SK-N-SH (cell line): ENCODE measurements around the gene AKAP6. TPM values are rescaled to one million over a fixed set of nuclear protein-coding genes. Genes with fewer than 3 reads are reported as not detected.

Source experiments
- CTCF ChIA-PET: fragments of 300-600, 350-600 bp; formaldehyde crosslinking; extraction: SDS; loops from one replicate; lab custom pipeline; 2021; lab: Yijun Ruan, JAX
- POLR2A ChIA-PET: fragments of 350-600 bp; sonication (Branson Sonifier 250); formaldehyde crosslinking; extraction: SDS; loops from one replicate; lab custom pipeline; 2020; ENCODE audit warnings: antibody characterized with exemption, inconsistent platforms; lab: Yijun Ruan, JAX
- DNase-seq: peaks from one replicate; pipeline ENCODE4 v3.0.0; 2012
- H2AFZ ChIP-seq: fragments of 200-600 bp; sonication (generic); 2 replicates; pipeline ENCODE4 v1.8.1; 2016; ENCODE audit warnings: antibody characterized with exemption, mild to moderate bottlenecking, low read depth
- H3F3A ChIP-seq: fragments of 200-600 bp; sonication (generic); replicated peaks from 2 replicates; pipeline ENCODE3; 2016; ENCODE audit warnings: antibody characterized with exemption, mild to moderate bottlenecking; ENCODE audit not compliant: insufficient read depth
- H3K27ac ChIP-seq, 2 experiments: fragments of 200-500 bp in 1 of 2; fragments of 200-600 bp in 1 of 2; sonication (Bioruptor generic) in 1 of 2; sonication (generic), shearing (Covaris generic) in 1 of 2; 2 replicates each; pipeline versions ENCODE4 v1.5.1 to v1.6.1; 2014 to 2016; ENCODE audit warnings: low read depth in 2 of 2, inconsistent platforms in 1 of 2, low read length in 1 of 2, mild to moderate bottlenecking in 1 of 2, mixed read lengths in 1 of 2
- H3K27me3 ChIP-seq: fragments of 200-600 bp; sonication (generic), shearing (Covaris generic); 2 replicates; pipeline ENCODE4 v1.6.1; 2016; ENCODE audit warnings: mixed run types; ENCODE audit not compliant: insufficient read depth
- H3K36me3 ChIP-seq, 2 experiments: fragments of 200-500 bp in 1 of 2; fragments of 200-600 bp in 1 of 2; sonication (Bioruptor generic) in 1 of 2; sonication (generic) in 1 of 2; replicated peaks in 1 of 2; 2 replicates each; pipeline versions ENCODE3 to v1.5.1; 2014 to 2016; ENCODE audit warnings: low read length in 1 of 2, mild to moderate bottlenecking in 1 of 2; ENCODE audit not compliant: insufficient read depth in 2 of 2, control insufficient read depth in 1 of 2
- H3K4me1 ChIP-seq, 2 experiments: fragments of 200-500 bp in 1 of 2; fragments of 200-600 bp in 1 of 2; sonication (Bioruptor generic) in 1 of 2; sonication (generic), shearing (Covaris generic) in 1 of 2; 2 replicates each; pipeline versions ENCODE4 v1.5.1 to v1.6.1; 2014 to 2016; ENCODE audit warnings: low read depth in 1 of 2, low read length in 1 of 2, mixed run types in 1 of 2; ENCODE audit not compliant: insufficient read depth in 2 of 2, control insufficient read depth in 1 of 2
- H3K4me2 ChIP-seq: fragments of 200-600 bp; sonication (generic), shearing (Covaris generic); 2 replicates; pipeline ENCODE4 v1.6.1; 2017; ENCODE audit warnings: mixed run types
- H3K4me3 ChIP-seq, 2 experiments: fragments of 200-500 bp in 1 of 2; fragments of 200-600 bp in 1 of 2; sonication (Bioruptor generic) in 1 of 2; sonication (generic), shearing (Covaris generic) in 1 of 2; 2 replicates each; pipeline versions ENCODE4 v1.5.1 to v1.8.1; 2014 to 2016; ENCODE audit warnings: low read depth in 2 of 2, inconsistent platforms in 1 of 2, low read length in 1 of 2, mild to moderate bottlenecking in 1 of 2, mixed read lengths in 1 of 2, moderate library complexity in 1 of 2
- H3K79me2 ChIP-seq: fragments of 200-600 bp; sonication (generic); 2 replicates; pipeline ENCODE4 v1.8.1; 2017; ENCODE audit warnings: mild to moderate bottlenecking; ENCODE audit not compliant: insufficient read depth
- H3K9ac ChIP-seq: fragments of 200-600 bp; sonication (generic); 2 replicates; pipeline ENCODE4 v1.6.1; 2017; ENCODE audit warnings: mixed run types
- H3K9me2 ChIP-seq: fragments of 200-600 bp; sonication (generic); 2 replicates; pipeline ENCODE4 v1.6.1; 2017; ENCODE audit warnings: mixed run types
- H3K9me3 ChIP-seq: fragments of 200-600 bp; sonication (generic); 2 replicates; pipeline ENCODE4 v1.6.1; 2017; ENCODE audit warnings: mixed run types, mild to moderate bottlenecking, moderate library complexity
- H4K20me1 ChIP-seq: fragments of 200-600 bp; sonication (generic); 2 replicates; pipeline ENCODE4 v1.6.1; 2017; ENCODE audit warnings: mild to moderate bottlenecking, mixed run types; ENCODE audit not compliant: insufficient read depth
- CTCF ChIP-seq: fragments of 200-600 bp; sonication (generic); IDR thresholded peaks from 2 replicates; pipeline ENCODE4 v1.6.1; 2017; ENCODE audit warnings: antibody characterized with exemption, mild to moderate bottlenecking, moderate library complexity
- ELF1 ChIP-seq: IDR thresholded peaks from 2 replicates; pipeline ENCODE4 v1.4.0; 2012
- EP300 ChIP-seq, 2 experiments: IDR thresholded peaks; 2 replicates each; pipeline versions ENCODE4 v1.4.0 to v1.6.1; 2012; ENCODE audit warnings: borderline replicate concordance in 1 of 2, low read depth in 1 of 2, low read length in 1 of 2
- FOXM1 ChIP-seq: IDR thresholded peaks from 2 replicates; pipeline ENCODE4 v1.4.0; 2012; ENCODE audit warnings: low read depth, mild to moderate bottlenecking
- GABPA ChIP-seq: IDR thresholded peaks from 2 replicates; pipeline ENCODE4 v1.4.0; 2012; ENCODE audit warnings: low read depth, mild to moderate bottlenecking
- GATA2 ChIP-seq: sonication (generic); formaldehyde crosslinking; IDR thresholded peaks from 2 replicates; pipeline ENCODE4 v1.5.0; 2020; ENCODE audit warnings: mild to moderate bottlenecking, missing genetic modification reagents
- IRF3 ChIP-seq: fragments of 150-350 bp; IDR thresholded peaks from 2 replicates; pipeline ENCODE4 v1.6.1; 2016; ENCODE audit warnings: mild to moderate bottlenecking, low read depth, low read length
- MAX ChIP-seq: IDR thresholded peaks from 2 replicates; pipeline ENCODE4 v1.4.0; 2012; ENCODE audit warnings: low read depth
- NRF1 ChIP-seq: IDR thresholded peaks from 2 replicates; pipeline ENCODE4 v1.6.1; 2012; ENCODE audit warnings: low read depth, mild to moderate bottlenecking, low read length
- POLR2AphosphoS5 ChIP-seq: IDR thresholded peaks from 2 replicates; pipeline ENCODE4 v1.6.1; 2012; ENCODE audit warnings: low read depth, low read length
- RAD21 ChIP-seq: IDR thresholded peaks from 2 replicates; pipeline ENCODE4 v1.6.1; 2012; ENCODE audit warnings: mild to moderate bottlenecking, low read length
- RFX5 ChIP-seq: IDR thresholded peaks from 2 replicates; pipeline ENCODE4 v1.6.1; 2012; ENCODE audit warnings: mild to moderate bottlenecking, improper control_type of control experiment, low read length
- SIN3A ChIP-seq: IDR thresholded peaks from 2 replicates; pipeline ENCODE4 v1.6.1; 2012; ENCODE audit warnings: low read depth, mild to moderate bottlenecking, low read length, moderate library complexity, borderline replicate concordance
- SMC3 ChIP-seq: IDR thresholded peaks from 2 replicates; pipeline ENCODE4 v1.6.1; 2012; ENCODE audit warnings: low read depth, low read length, improper control_type of control experiment
- TCF12 ChIP-seq: IDR thresholded peaks from 2 replicates; pipeline ENCODE4 v1.4.0; 2012
- YY1 ChIP-seq: IDR thresholded peaks from 2 replicates; pipeline ENCODE4 v1.4.0; 2012; ENCODE audit warnings: low read depth, mild to moderate bottlenecking
- WGBS: methylation state at CpG from one replicate; pipeline ENCODE4 v1.1.6; 2017; ENCODE audit warnings: low lambda C conversion rate; 5-methylcytosine and 5-hydroxymethylcytosine counted together
- polyA plus RNA-seq, 3 experiments: library from polyadenylated mRNA; depleted of rRNA; stranded (reverse); fragments of >200 nt; gene quantifications; 2 replicates each; pipeline ENCODE4 v1.2.3, GENCODE V29; 2012

The AKAP6 gene
- polyA plus RNA-seq, 1 of the 3 experiments (the other 2 are of a cell fraction), result 1.7 TPM

GRCh38 chr14:32818581-32818980, 489.5 kb downstream of the AKAP6 start:
- no peak overlapping the region for H2AFZ ChIP-seq
- H3K4me1 ChIP-seq, result peaks cover 0 to 4% of the 10 kb centered on the region in 2 experiments; a peak in 2 of 4 replicates
- ChIA-PET CTCF (no interaction called here), POLR2A (no interaction called here)
- no peaks in the 10 kb centered on the region for H3K9me2 ChIP-seq
- no peaks in the 10 kb centered on the region for H3K79me2 ChIP-seq
- peaks cover 0 to 5% of the 10 kb centered on the region in 2 experiments for H3K36me3 ChIP-seq
- DNase-seq, result no peak
- no peak overlapping the region for H3K27ac ChIP-seq
- no peaks in the 10 kb centered on the region for H3K27me3 ChIP-seq
- H3K9me3 ChIP-seq, result no peaks in the 10 kb centered on the region
- no peaks in the 10 kb centered on the region for H3F3A ChIP-seq
- WGBS, result 77% methylated on average over 4 of the region's 4 CpGs
- H4K20me1 ChIP-seq, result no peaks in the 10 kb centered on the region
- H3K9ac ChIP-seq, result no peak overlapping the region
- no peak overlapping the region for H3K4me2 ChIP-seq
- H3K4me3 ChIP-seq, result no peak overlapping the region
- TF ChIP-seq IRF3 (no peak), GABPA (no peak), POLR2AphosphoS5 (no peak), YY1 (no peak), GATA2 (CRISPR knock-in tag) (no peak), ELF1 (no peak), NRF1 (no peak), TCF12 (no peak), SIN3A (no peak), CTCF (no peak), RFX5 (no peak), FOXM1 (no peak), MAX (no peak), SMC3 (no peak), RAD21 (no peak), EP300 (IDR thresholded peaks at IDR 0.05; ENCODE audit: borderline replicate concordance in 1 of 2, low read depth in 1 of 2, low read length in 1 of 2) (no peak)

GRCh38 chr14:32820181-32820580, 491.1 kb downstream of the AKAP6 start:
- H2AFZ ChIP-seq, result no peak overlapping the region
- H3K9me2 ChIP-seq, result no peaks in the 10 kb centered on the region
- POLR2A ChIA-PET, result no interaction called here
- WGBS, result 83% methylated on average over 1 of the region's 1 CpG
- CTCF ChIA-PET, result no interaction called here
- H3K4me1 ChIP-seq, result no peaks in the 10 kb centered on the region; a peak in 1 of 4 replicates
- no peak overlapping the region for H3K4me3 ChIP-seq
- no peak for DNase-seq
- H4K20me1 ChIP-seq, result no peaks in the 10 kb centered on the region
- no peak overlapping the region for H3K4me2 ChIP-seq
- no peaks in the 10 kb centered on the region for H3K79me2 ChIP-seq
- peaks cover 0 to 5% of the 10 kb centered on the region in 2 experiments for H3K36me3 ChIP-seq
- no peaks in the 10 kb centered on the region for H3F3A ChIP-seq
- TF ChIP-seq ELF1 (no peak), EP300 (IDR thresholded peaks at IDR 0.05; ENCODE audit: borderline replicate concordance in 1 of 2, low read depth in 1 of 2, low read length in 1 of 2) (no peak)
- TF ChIP-seq, all 33 proteins: peak for 0
- H3K27ac ChIP-seq, result no peak overlapping the region
- H3K9me3 ChIP-seq, result no peaks in the 10 kb centered on the region
- H3K27me3 ChIP-seq, result no peaks in the 10 kb centered on the region
- no peak overlapping the region for H3K9ac ChIP-seq
